Measurements from ENCODE around the gene MAPK14. TPM values are rescaled to one million over a fixed set of nuclear protein-coding genes. Genes with fewer than 3 reads are reported as not detected.

The MAPK14 gene
- total RNA-seq, 2 donors from 2014 or later = 43.7 to 48.1 TPM

DNA sequence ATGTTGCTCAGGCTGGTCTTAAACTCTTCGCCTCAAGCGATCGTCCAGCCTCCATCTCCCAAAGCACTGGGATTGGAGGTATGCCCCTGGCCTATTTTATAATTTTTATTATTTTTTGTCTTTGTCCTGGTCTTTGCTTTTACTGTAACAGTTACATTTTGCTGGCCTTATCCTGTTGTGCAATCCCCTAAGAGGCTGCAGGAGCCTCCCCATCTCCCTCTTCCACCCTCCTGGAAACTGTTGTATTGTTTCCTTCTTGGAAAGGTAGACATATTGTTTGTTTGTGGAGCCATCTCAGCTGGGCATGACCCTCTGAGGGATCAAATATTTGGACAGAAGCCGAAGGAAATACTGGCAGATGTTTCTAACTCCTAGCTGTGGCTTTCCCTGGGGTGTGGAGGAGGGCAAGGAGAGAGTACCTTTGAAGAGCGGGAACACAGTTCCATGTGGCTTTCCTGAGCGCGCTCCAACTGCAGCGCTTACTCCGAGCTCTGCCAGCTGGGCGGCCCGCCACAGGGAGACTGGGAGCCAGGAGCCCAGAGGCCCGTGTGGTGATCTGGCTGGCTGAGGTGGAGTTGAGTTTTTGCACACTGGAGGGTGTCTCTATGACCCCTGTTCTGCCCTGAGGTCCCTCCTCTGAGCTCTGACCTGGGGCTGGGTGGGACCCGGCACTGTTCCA lies 107.6 kb downstream of the MAPK14 start:
- peaks cover 15% of the 10 kb centered on the region for H3K36me3 Mint-ChIP-seq (ENCODE audit: low read depth)
- DNase-seq (no peak), ATAC-seq (no peak)
- H3K4me1 Mint-ChIP-seq = peaks cover 32% of the 10 kb centered on the region
- H3K9me3 ChIP-seq (ENCODE audit: control insufficient read depth, low read length, poor library complexity, severe bottlenecking) = no peaks in the 10 kb centered on the region
- H3K4me3 Mint-ChIP-seq = no peak overlapping the region
- no peaks in the 10 kb centered on the region for H3K27me3 Mint-ChIP-seq
- peak overlapping the region; percentile 43 for H3K27ac Mint-ChIP-seq

DNA sequence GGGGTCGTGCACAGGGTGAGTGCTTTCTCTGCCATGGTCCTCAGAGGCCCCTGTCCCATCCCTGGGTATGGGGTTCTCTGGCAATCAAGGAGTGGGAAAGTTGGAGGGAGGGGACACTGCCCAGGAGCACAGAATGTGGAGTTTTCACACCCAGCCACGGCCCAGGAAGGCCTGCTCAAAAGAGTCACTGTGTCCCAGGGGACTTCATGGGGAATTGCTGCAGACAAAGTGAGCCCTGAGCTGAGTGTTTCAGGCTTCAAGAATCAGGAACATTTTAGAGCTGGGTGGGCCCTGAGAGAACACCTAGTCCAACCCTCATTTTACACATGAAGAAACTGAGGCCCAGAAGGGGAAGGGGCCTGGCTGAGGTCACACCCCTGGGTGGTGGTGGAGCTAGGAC lies 108.4 kb downstream of the MAPK14 start:
- ATAC-seq = no peak
- H3K27ac Mint-ChIP-seq = no peak overlapping the region
- no peaks in the 10 kb centered on the region for H3K27me3 Mint-ChIP-seq

DNA sequence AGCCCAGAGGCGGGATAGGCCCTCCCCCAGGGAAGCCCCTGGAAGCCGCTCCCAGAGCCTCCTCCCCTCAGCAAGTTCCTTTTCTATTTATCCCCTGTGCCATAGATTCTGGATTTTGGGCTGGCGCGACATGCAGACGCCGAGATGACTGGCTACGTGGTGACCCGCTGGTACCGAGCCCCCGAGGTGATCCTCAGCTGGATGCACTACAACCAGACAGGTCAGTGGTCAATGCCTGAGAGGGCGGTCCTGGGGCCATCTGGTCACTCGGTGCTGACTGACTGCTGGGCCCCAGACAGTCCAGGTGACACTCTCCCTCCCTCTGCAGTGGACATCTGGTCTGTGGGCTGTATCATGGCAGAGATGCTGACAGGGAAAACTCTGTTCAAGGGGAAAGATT lies 108.9 kb downstream of the MAPK14 start:
- Mint-ChIP-seq H3K27ac (peak overlapping the region; percentile 51), H3K4me3 (no peak overlapping the region), H3K36me3 (ENCODE audit: low read depth) (peaks cover 15% of the 10 kb centered on the region), H3K27me3 (no peaks in the 10 kb centered on the region), H3K4me1 (peaks cover 32% of the 10 kb centered on the region)
- no peak for ATAC-seq
- DNase-seq = no peak
- H3K9me3 ChIP-seq (ENCODE audit: control insufficient read depth, low read length, poor library complexity, severe bottlenecking) = no peaks in the 10 kb centered on the region

More for the DNA sequence above, 108.4 kb downstream of the MAPK14 start:
- Mint-ChIP-seq H3K4me1 (peaks cover 33% of the 10 kb centered on the region), H3K36me3 (ENCODE audit: low read depth) (peaks cover 15% of the 10 kb centered on the region), H3K4me3 (no peak overlapping the region)
- H3K9me3 ChIP-seq (ENCODE audit: control insufficient read depth, low read length, poor library complexity, severe bottlenecking) = no peaks in the 10 kb centered on the region
- no peak for DNase-seq

- peaks cover 10% of the 10 kb centered on the region for H3K36me3 Mint-ChIP-seq (ENCODE audit: low read depth)
- H3K27me3 Mint-ChIP-seq = no peaks in the 10 kb centered on the region
- no peak overlapping the region for H3K27ac Mint-ChIP-seq
- ATAC-seq (no peak), DNase-seq (no peak)
- H3K4me1 Mint-ChIP-seq = peaks cover 17% of the 10 kb centered on the region
- no peak overlapping the region for H3K4me3 Mint-ChIP-seq
- no peaks in the 10 kb centered on the region for H3K9me3 ChIP-seq (ENCODE audit: control insufficient read depth, low read length, poor library complexity, severe bottlenecking)
Measured at GRCh38 chr6:36138667-36139066, 111.1 kb downstream of the MAPK14 start.

- H3K4me1 Mint-ChIP-seq = peaks cover 13% of the 10 kb centered on the region
Measured at GRCh38 chr6:36139431-36139830, 111.8 kb downstream of the MAPK14 start.

DNA sequence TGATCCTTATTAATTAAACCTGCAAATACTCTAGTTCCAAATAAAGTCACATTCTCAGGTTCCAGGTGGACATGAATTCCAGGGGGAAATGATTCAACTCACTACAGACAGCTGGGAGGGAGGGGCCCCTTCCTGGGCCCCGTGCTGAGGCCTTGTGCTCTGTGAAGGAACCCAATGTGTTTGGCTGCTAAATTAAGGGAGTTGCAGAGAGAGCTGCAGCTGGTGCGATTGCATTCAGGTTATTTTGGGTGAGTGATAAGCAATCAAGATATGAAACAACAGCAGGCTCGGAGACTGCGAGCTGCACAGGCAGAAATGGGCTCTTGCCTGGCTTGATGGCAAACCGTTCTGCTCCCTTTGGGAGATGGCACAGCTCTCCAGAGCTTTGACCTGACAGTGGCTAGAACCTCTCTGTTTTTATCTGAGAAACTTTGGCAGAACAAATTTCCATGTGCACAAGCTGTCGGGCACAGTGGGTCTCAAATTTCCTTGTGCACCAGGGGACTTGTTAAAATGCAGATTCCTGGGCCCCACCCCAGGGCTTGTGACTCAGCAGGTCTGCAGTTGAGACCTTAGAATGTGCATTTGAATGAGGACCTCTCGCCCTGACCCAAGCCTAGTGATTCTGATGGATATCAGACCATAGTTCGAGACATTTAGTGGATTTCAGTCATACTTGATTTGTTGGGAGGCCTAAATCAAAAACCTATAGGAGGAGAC lies 112.5 kb downstream of the MAPK14 start:
- no peaks in the 10 kb centered on the region for H3K9me3 ChIP-seq (ENCODE audit: control insufficient read depth, low read length, poor library complexity, severe bottlenecking)
- H3K27me3 Mint-ChIP-seq = no peaks in the 10 kb centered on the region
- peaks cover 11% of the 10 kb centered on the region for H3K4me1 Mint-ChIP-seq
- H3K27ac Mint-ChIP-seq = peak overlapping the region; percentile 77
- H3K4me3 Mint-ChIP-seq = no peak overlapping the region
- no peak for DNase-seq
- peaks cover 8% of the 10 kb centered on the region for H3K36me3 Mint-ChIP-seq (ENCODE audit: low read depth)
- no peak for ATAC-seq

More at GRCh38 chr6:36139431-36139830, 111.8 kb downstream of the MAPK14 start:
- no peaks in the 10 kb centered on the region for H3K9me3 ChIP-seq (ENCODE audit: control insufficient read depth, low read length, poor library complexity, severe bottlenecking)
- no peaks in the 10 kb centered on the region for H3K27me3 Mint-ChIP-seq
- H3K36me3 Mint-ChIP-seq (ENCODE audit: low read depth) = peaks cover 8% of the 10 kb centered on the region
- ATAC-seq = no peak
- H3K27ac Mint-ChIP-seq = peak overlapping the region; percentile 77
- no peak overlapping the region for H3K4me3 Mint-ChIP-seq
- no peak for DNase-seq

GRCh38 chr6:36141091-36141490 lies 113.5 kb downstream of the MAPK14 start:
- no peak overlapping the region for H3K27ac Mint-ChIP-seq

GRCh38 chr6:36141961-36142360 lies 114.4 kb downstream of the MAPK14 start:
- H3K9me3 ChIP-seq (ENCODE audit: control insufficient read depth, low read length, poor library complexity, severe bottlenecking) = no peaks in the 10 kb centered on the region
- Mint-ChIP-seq H3K4me1 (peaks cover 12% of the 10 kb centered on the region), H3K4me3 (no peak overlapping the region), H3K27me3 (no peaks in the 10 kb centered on the region), H3K36me3 (ENCODE audit: low read depth) (peaks cover 8% of the 10 kb centered on the region), H3K27ac (no peak overlapping the region)
- DNase-seq (no peak), ATAC-seq (no peak)

More at GRCh38 chr6:36141091-36141490, 113.5 kb downstream of the MAPK14 start:
- Mint-ChIP-seq H3K36me3 (ENCODE audit: low read depth) (peaks cover 8% of the 10 kb centered on the region), H3K4me3 (no peak overlapping the region), H3K4me1 (peaks cover 8% of the 10 kb centered on the region), H3K27me3 (no peaks in the 10 kb centered on the region)
- DNase-seq (no peak), ATAC-seq (no peak)
- no peaks in the 10 kb centered on the region for H3K9me3 ChIP-seq (ENCODE audit: control insufficient read depth, low read length, poor library complexity, severe bottlenecking)

DNA sequence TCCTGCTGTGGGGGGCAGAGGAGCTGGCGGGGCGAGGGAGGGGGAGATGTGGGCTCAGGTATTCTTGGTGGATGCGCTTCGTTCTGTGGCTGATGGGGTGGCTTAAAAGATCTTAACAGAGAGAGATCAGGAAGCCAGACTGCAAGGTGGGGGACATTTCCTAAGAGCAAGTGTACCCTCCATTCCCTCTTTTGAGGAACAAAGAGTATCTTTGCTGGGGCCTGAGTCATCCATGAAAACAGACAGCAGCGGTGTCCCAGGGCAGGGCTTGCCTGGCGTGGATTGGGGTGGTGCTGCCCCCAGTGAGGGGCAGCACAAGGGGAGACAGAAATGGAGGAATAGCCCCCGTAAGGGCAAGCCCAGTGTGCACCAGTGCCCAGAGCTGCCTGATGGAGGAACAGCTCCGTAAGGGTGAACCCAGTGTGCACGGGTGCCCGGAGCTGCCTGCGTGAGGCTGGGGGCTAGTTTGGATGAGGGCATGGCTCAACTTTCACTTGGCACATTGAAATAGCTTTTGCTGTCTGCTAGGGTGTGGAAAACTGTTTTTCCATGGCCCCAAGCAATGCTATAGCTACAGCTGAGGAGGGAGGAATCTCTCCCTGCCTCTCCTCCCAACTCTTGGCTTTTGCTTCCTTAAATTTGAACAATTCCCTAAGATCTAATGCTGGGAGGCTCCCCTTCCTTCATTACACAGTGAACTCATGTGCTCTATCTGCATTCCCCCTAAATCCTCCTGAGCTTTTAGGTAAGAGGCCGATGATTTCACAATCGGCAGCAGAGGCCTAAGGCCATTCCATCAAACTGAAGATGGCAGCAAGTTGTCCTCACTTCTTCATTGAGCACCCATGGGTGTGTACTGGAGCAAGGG lies 115.6 kb downstream of the MAPK14 start:
- H3K36me3 Mint-ChIP-seq (ENCODE audit: low read depth) = peaks cover 8% of the 10 kb centered on the region
- no peak overlapping the region for H3K27ac Mint-ChIP-seq
- H3K4me3 Mint-ChIP-seq = no peak overlapping the region
- DNase-seq = no peak
- H3K27me3 Mint-ChIP-seq = no peaks in the 10 kb centered on the region
- H3K9me3 ChIP-seq (ENCODE audit: control insufficient read depth, low read length, poor library complexity, severe bottlenecking) = peaks cover 4% of the 10 kb centered on the region
- ATAC-seq = no peak
- peaks cover 17% of the 10 kb centered on the region for H3K4me1 Mint-ChIP-seq

- H3K36me3 Mint-ChIP-seq (ENCODE audit: low read depth) = no peaks in the 10 kb centered on the region
- ATAC-seq (no peak), DNase-seq (no peak)
- no peak overlapping the region for H3K27ac Mint-ChIP-seq
- H3K4me1 Mint-ChIP-seq = peaks cover 15% of the 10 kb centered on the region
- no peak overlapping the region for H3K4me3 Mint-ChIP-seq
- peaks cover 4% of the 10 kb centered on the region for H3K9me3 ChIP-seq (ENCODE audit: control insufficient read depth, low read length, poor library complexity, severe bottlenecking)
- no peaks in the 10 kb centered on the region for H3K27me3 Mint-ChIP-seq
Measured at GRCh38 chr6:36145495-36145894, 117.9 kb downstream of the MAPK14 start.

DNA sequence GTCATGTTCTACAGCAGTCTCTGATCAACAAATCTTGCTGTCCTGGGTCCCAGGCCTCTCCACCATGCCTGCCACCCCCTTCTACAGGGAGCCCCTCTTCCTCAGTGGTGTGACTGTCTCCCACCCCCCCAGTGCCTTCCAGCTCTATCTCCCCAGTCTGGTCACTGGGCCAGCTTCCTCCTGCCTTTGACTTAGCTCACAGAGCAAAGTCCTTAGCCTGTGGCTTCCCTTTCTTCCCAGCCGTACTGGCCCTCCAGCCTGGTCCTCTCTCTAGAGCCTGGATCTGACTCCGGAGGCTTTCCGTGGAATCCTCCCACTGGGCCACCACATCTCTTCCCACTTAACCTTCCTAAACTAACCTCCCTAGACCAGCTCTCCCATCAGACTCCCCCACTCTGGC lies 119.7 kb downstream of the MAPK14 start:
- DNase-seq (no peak), ATAC-seq (no peak)
- peaks cover 4% of the 10 kb centered on the region for H3K9me3 ChIP-seq (ENCODE audit: control insufficient read depth, low read length, poor library complexity, severe bottlenecking)
- Mint-ChIP-seq H3K4me3 (no peak overlapping the region), H3K4me1 (peaks cover 12% of the 10 kb centered on the region), H3K36me3 (ENCODE audit: low read depth) (no peaks in the 10 kb centered on the region), H3K27me3 (no peaks in the 10 kb centered on the region), H3K27ac (peak overlapping the region; percentile 29)

- no peak for ATAC-seq
- no peaks in the 10 kb centered on the region for H3K36me3 Mint-ChIP-seq (ENCODE audit: low read depth)
- no peak for DNase-seq
- H3K4me1 Mint-ChIP-seq = peaks cover 12% of the 10 kb centered on the region
- H3K9me3 ChIP-seq (ENCODE audit: control insufficient read depth, low read length, poor library complexity, severe bottlenecking) = peaks cover 4% of the 10 kb centered on the region
- H3K27me3 Mint-ChIP-seq = no peaks in the 10 kb centered on the region
- no peak overlapping the region for H3K4me3 Mint-ChIP-seq
- no peak overlapping the region for H3K27ac Mint-ChIP-seq
Measured at GRCh38 chr6:36149476-36149875, 121.9 kb downstream of the MAPK14 start.

GRCh38 chr6:36150283-36150682 lies 122.7 kb downstream of the MAPK14 start:
- DNase-seq = no peak
- H3K36me3 Mint-ChIP-seq (ENCODE audit: low read depth) = no peaks in the 10 kb centered on the region
- no peak overlapping the region for H3K27ac Mint-ChIP-seq
- H3K27me3 Mint-ChIP-seq = no peaks in the 10 kb centered on the region
- H3K9me3 ChIP-seq (ENCODE audit: control insufficient read depth, low read length, poor library complexity, severe bottlenecking) = peaks cover 4% of the 10 kb centered on the region
- peaks cover 12% of the 10 kb centered on the region for H3K4me1 Mint-ChIP-seq
- no peak for ATAC-seq
- no peak overlapping the region for H3K4me3 Mint-ChIP-seq

All from T-helper 17 cell (primary cell).